ENCODE data around the gene SERTAD4. TPM values are rescaled to one million over a fixed set of nuclear protein-coding genes. Genes with fewer than 3 reads are reported as not detected.
A peak's percentile ranks its signal among the peaks of the same experiment; 100 is the strongest.

Gene SERTAD4
- total and polyA plus RNA-seq, 4 donors, result 3.7 to 14.6 (median 4.4) TPM

DNA sequence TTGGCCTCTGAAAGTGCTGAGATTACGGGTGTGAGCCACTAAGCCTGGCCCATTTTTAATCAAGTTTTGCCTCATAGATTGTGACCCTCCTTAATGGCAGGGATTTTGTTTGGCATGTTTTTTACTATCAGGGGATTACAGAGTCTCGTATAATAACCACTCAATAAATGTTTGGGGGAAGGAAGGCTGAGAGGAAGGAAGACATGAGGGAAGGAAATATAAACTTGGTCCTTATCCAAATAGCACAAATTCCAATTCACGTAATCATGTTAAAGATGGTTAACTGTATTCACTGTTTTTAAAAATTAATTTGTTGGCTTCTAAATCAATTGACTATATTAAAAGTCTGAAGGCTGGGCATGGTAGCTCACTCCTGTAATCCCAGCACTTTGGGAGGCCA is 30.9 kb upstream of the SERTAD4 start:
- intact Hi-C loops (cut with DNase I), result loop anchor here (2.0 to 10.0 kb wide), 3 partner anchors 109 to 203 kb away; no protein-coding TSS in a partner anchor
- ATAC-seq (ENCODE audit: low FRiP score) (no peak), DNase-seq (no peak)
- Histone ChIP-seq H3K36me3 (ENCODE audit: control insufficient read depth in 1 of 2, insufficient read depth in 2 of 2, low read length in 1 of 2) (no peaks in the 10 kb centered on the region), H3K4me1 (ENCODE audit: control insufficient read depth in 1 of 2, insufficient read depth in 2 of 2, low read length in 2 of 2) (no peaks in the 10 kb centered on the region), H3K9me3 (ENCODE audit: control insufficient read depth, low read length) (no peaks in the 10 kb centered on the region), H3K27ac (ENCODE audit: low read depth in 1 of 2, low read length in 2 of 2) (no peak overlapping the region), H3K27me3 (ENCODE audit: control insufficient read depth in 1 of 2, insufficient read depth in 2 of 2, low read length in 1 of 2) (no peaks in the 10 kb centered on the region), H3K4me3 (ENCODE audit: low read length in 2 of 2) (no peak overlapping the region)
- 69 to 72% methylated on average over 3 of the region's 3 CpGs for WGBS, 2 donors

DNA sequence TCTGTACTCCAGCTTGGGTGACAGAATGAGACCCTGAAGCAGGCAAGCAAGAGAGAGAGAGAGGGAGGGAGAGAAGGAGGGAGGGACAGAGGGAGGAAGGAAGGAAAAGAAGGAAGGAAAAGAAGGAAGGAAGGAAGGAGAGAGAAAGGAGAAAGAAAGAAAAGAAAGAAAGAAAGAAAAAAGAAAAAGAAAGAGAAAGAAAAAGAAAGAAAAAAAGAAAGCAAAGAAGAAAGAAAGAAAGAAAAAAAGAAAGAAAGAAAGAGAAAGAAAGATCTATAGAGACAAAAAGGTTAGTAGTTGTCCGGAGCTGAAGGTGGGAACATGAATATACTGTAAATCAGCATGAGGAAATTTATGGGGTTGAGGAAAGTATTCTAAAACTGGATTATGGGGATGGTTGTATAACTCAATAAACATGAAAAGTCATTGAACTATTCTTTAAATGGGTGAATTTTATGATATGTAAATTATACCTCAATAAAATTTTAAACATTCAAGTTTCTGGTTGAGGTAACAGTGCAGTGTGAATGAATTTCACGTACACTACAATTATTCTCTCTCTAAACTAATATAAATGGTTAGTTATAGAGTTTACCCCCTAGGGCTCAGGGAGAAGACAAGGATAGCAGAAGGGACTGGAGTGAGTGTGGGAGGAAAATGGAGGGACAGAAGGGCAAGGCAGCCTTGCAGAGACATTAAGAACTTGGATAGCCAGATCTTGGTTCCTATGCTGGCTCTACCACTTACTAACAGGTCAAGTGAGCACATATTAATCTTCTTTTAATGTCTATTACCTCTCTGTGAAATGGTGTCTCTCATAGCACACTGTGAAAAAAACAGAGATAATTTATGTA is 24.8 kb upstream of the SERTAD4 start:
- DNase-seq (no peak), ATAC-seq (ENCODE audit: low FRiP score) (no peak)
- no peak overlapping the region for H3K4me3 ChIP-seq (ENCODE audit: low read length in 2 of 2)
- H3K27me3 ChIP-seq (ENCODE audit: control insufficient read depth in 1 of 2, insufficient read depth in 2 of 2, low read length in 1 of 2), result no peaks in the 10 kb centered on the region
- H3K36me3 ChIP-seq (ENCODE audit: control insufficient read depth in 1 of 2, insufficient read depth in 2 of 2, low read length in 1 of 2), result no peaks in the 10 kb centered on the region
- intact Hi-C loops (cut with DNase I), result loop anchor here in 1 of 2 donors (10.0 kb wide), 1 partner anchor 197 kb away; no protein-coding TSS in a partner anchor
- no peak overlapping the region for H3K27ac ChIP-seq (ENCODE audit: low read depth in 1 of 2, low read length in 2 of 2)
- WGBS, 2 donors, result 89 to 91% methylated on average over 2 of the region's 2 CpGs
- no peaks in the 10 kb centered on the region for H3K4me1 ChIP-seq (ENCODE audit: control insufficient read depth in 1 of 2, insufficient read depth in 2 of 2, low read length in 2 of 2)
- H3K9me3 ChIP-seq (ENCODE audit: control insufficient read depth, low read length), result no peaks in the 10 kb centered on the region

DNA sequence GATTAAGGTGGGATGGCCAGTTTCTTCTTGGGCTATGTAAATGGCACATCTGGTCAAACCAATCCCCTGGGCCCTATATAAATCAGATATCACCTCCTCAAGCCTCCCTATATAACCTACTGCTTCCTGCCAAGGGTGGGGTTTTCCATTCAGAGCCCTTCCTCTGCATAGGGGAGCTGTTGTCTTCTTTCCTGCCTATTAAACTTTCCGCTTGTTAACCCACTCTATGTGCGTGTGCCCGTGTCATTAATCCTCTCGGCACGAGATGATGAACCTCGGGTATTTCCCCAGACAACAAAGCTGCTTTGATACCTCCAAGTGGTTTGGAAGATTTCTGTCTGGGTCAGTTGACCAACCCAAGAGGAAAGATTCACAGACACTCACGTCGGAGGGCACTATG is 19.3 kb upstream of the SERTAD4 start:
- DNase-seq (no peak), ATAC-seq (ENCODE audit: low FRiP score) (no peak)
- H3K27me3 ChIP-seq (ENCODE audit: control insufficient read depth in 1 of 2, insufficient read depth in 2 of 2, low read length in 1 of 2), result no peaks in the 10 kb centered on the region
- no peaks in the 10 kb centered on the region for H3K9me3 ChIP-seq (ENCODE audit: control insufficient read depth, low read length)
- H3K4me3 ChIP-seq (ENCODE audit: low read length in 2 of 2), result no peak overlapping the region
- no peaks in the 10 kb centered on the region for H3K36me3 ChIP-seq (ENCODE audit: control insufficient read depth in 1 of 2, insufficient read depth in 2 of 2, low read length in 1 of 2)
- no peak overlapping the region for H3K27ac ChIP-seq (ENCODE audit: low read depth in 1 of 2, low read length in 2 of 2)
- H3K4me1 ChIP-seq (ENCODE audit: control insufficient read depth in 1 of 2, insufficient read depth in 2 of 2, low read length in 2 of 2), result no peaks in the 10 kb centered on the region
- intact Hi-C loops (cut with DNase I), result no loop called here
- WGBS, 2 donors, result 88 to 92% methylated on average over 8 of the region's 8 CpGs

DNA sequence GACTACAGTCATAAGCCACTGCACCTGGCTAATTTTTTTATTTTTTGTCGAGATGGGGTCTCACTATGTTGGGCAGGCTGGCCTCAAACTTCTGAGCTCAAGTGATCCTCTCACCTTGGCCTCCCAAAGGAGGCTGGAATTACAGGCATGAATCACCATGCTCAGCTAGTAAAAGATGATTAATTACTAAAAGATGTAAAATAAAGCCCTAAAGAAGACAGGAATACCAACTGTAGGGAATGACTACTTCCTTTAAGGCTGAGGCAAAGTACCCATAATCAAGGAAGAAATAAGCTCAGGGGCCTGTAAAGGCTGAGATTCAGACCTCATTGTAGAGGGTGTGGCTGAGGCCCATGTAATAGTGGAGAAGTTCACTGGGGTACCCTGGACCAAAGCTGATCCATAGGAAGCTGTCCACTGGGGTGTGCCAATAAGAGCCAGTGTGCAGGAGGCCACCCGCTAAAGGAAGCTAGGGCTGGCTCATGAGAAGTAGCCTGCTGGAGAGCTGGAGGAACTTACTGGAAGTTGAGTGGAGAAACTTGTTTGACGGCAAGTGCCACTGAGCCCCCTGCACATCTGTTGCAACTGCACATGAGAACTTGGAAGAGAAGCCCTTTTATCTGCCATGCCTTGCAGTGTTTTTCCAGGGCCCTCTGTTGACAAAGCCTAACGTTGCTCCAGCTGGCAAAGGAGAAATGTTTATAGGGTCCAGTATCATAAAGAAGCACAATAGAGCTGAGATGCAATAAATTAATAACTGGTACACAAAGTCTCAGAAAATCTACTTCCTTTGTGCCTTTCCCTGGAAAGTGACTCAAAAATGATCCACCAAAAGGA is 17.8 kb upstream of the SERTAD4 start:
- no peak overlapping the region for H3K4me3 ChIP-seq (ENCODE audit: low read length in 2 of 2)
- H3K9me3 ChIP-seq (ENCODE audit: control insufficient read depth, low read length), result no peaks in the 10 kb centered on the region
- no peaks in the 10 kb centered on the region for H3K36me3 ChIP-seq (ENCODE audit: control insufficient read depth in 1 of 2, insufficient read depth in 2 of 2, low read length in 1 of 2)
- no peaks in the 10 kb centered on the region for H3K4me1 ChIP-seq (ENCODE audit: control insufficient read depth in 1 of 2, insufficient read depth in 2 of 2, low read length in 2 of 2)
- no peaks in the 10 kb centered on the region for H3K27me3 ChIP-seq (ENCODE audit: control insufficient read depth in 1 of 2, insufficient read depth in 2 of 2, low read length in 1 of 2)
- no peak overlapping the region for H3K27ac ChIP-seq (ENCODE audit: low read depth in 1 of 2, low read length in 2 of 2)
- intact Hi-C loops (cut with DNase I), result no loop called here
- WGBS, 2 donors, result 70 to 79% methylated on average over 4 of the region's 4 CpGs
- no peak for ATAC-seq (ENCODE audit: low FRiP score)
- no peak for DNase-seq

DNA sequence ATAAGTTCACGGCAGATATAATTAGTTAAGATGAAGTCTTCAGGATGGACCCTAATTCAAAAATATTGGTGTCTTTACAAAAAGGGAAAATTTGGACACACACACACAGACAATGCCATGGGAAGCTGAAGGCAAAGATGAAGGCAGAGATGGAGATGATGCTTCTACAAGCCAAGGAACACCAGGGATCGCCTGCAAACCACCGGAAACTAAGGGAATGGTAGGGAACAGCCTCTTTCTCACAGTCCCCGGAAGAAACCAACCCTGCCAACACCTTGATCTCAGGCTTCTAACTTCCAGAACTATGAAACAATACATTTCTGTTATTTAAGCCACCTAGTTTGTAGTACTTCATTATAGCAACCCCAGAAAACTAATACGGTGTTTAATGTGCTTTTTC is 15.1 kb upstream of the SERTAD4 start:
- Histone ChIP-seq H3K9me3 (ENCODE audit: control insufficient read depth, low read length) (no peaks in the 10 kb centered on the region), H3K4me1 (ENCODE audit: control insufficient read depth in 1 of 2, insufficient read depth in 2 of 2, low read length in 2 of 2) (no peaks in the 10 kb centered on the region), H3K36me3 (ENCODE audit: control insufficient read depth in 1 of 2, insufficient read depth in 2 of 2, low read length in 1 of 2) (no peaks in the 10 kb centered on the region), H3K4me3 (ENCODE audit: low read length in 2 of 2) (no peak overlapping the region), H3K27me3 (ENCODE audit: control insufficient read depth in 1 of 2, insufficient read depth in 2 of 2, low read length in 1 of 2) (no peaks in the 10 kb centered on the region), H3K27ac (ENCODE audit: low read depth in 1 of 2, low read length in 2 of 2) (no peak overlapping the region)
- DNase-seq, result no peak
- ATAC-seq (ENCODE audit: low FRiP score), result no peak
- intact Hi-C loops (cut with DNase I), result no loop called here
- WGBS, 2 donors, result 89 to 92% methylated on average over 5 of the region's 5 CpGs

DNA sequence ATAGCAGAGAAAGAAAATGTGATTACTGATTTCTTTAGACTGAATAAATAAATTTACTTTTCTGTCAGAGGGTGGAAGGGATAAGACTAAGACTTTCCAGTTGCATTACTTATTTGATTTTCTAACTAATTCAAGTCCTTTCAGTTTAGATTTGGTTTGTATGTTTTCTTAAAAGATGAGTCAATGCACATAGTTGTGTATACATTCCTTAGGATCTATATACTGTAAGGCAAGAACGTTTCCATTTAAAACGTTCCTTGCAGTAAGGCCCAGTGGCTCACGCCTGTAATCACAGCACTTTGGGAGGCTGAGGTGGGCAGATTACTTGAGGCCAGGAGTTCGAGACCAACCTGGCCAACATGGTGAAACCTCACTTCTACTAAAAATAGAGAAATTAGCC is 14.5 kb upstream of the SERTAD4 start:
- intact Hi-C loops (cut with DNase I), result no loop called here
- ATAC-seq (ENCODE audit: low FRiP score), result no peak

DNA sequence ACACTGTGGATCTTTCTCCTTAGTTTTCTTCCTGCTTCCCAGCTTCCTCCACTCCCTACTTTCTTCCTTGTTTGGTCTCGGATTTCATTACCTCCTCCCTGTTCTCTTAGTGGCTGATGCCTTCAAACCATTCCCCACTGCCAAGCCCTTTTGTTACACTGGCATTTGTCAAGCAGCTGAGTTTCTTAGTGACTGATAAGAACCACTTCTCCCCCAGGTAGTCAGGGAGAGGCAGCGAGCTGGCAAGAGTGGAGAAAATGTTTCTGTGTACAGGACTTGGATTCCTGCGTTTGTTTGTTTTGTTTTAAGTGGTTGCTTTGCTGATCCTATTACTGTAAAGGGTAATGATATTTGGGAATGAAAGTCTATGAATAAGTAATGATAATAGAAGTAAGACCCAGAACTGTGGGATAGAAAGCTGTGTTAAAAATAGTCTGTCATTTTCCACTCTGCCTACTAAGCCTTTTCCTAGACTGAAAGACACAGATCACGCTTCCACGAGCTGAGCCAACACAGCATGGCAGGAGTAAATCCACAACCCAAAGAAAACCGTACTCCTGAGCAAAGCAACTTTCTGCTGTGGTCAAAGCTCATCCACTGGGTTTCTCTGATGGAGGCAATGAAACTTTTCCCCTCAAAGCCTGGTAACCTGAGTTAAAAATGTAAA is 10.1 kb upstream of the SERTAD4 start:
- no peaks in the 10 kb centered on the region for H3K36me3 ChIP-seq (ENCODE audit: control insufficient read depth in 1 of 2, insufficient read depth in 2 of 2, low read length in 1 of 2)
- no peak for DNase-seq
- H3K9me3 ChIP-seq (ENCODE audit: control insufficient read depth, low read length), result no peaks in the 10 kb centered on the region
- 3 to 4% methylated on average over 6 of the region's 6 CpGs for WGBS, 2 donors
- H3K27me3 ChIP-seq (ENCODE audit: control insufficient read depth in 1 of 2, insufficient read depth in 2 of 2, low read length in 1 of 2), result no peaks in the 10 kb centered on the region
- no peaks in the 10 kb centered on the region for H3K4me1 ChIP-seq (ENCODE audit: control insufficient read depth in 1 of 2, insufficient read depth in 2 of 2, low read length in 2 of 2)
- peak overlapping the region; percentile 80 to 86 for H3K27ac ChIP-seq (ENCODE audit: low read depth in 1 of 2, low read length in 2 of 2)
- no peak overlapping the region for H3K4me3 ChIP-seq (ENCODE audit: low read length in 2 of 2)
- peak; percentile 29 for ATAC-seq (ENCODE audit: low FRiP score)
- intact Hi-C loops (cut with DNase I), result no loop called here

More for the DNA sequence above, 14.5 kb upstream of the SERTAD4 start:
- no peak overlapping the region for H3K27ac ChIP-seq (ENCODE audit: low read depth in 1 of 2, low read length in 2 of 2)
- no peaks in the 10 kb centered on the region for H3K4me1 ChIP-seq (ENCODE audit: control insufficient read depth in 1 of 2, insufficient read depth in 2 of 2, low read length in 2 of 2)
- no peak overlapping the region for H3K4me3 ChIP-seq (ENCODE audit: low read length in 2 of 2)
- DNase-seq, result no peak
- WGBS, 2 donors, result 85 to 88% methylated on average over 4 of the region's 4 CpGs
- H3K27me3 ChIP-seq (ENCODE audit: control insufficient read depth in 1 of 2, insufficient read depth in 2 of 2, low read length in 1 of 2), result no peaks in the 10 kb centered on the region
- no peaks in the 10 kb centered on the region for H3K36me3 ChIP-seq (ENCODE audit: control insufficient read depth in 1 of 2, insufficient read depth in 2 of 2, low read length in 1 of 2)
- no peaks in the 10 kb centered on the region for H3K9me3 ChIP-seq (ENCODE audit: control insufficient read depth, low read length)

DNA sequence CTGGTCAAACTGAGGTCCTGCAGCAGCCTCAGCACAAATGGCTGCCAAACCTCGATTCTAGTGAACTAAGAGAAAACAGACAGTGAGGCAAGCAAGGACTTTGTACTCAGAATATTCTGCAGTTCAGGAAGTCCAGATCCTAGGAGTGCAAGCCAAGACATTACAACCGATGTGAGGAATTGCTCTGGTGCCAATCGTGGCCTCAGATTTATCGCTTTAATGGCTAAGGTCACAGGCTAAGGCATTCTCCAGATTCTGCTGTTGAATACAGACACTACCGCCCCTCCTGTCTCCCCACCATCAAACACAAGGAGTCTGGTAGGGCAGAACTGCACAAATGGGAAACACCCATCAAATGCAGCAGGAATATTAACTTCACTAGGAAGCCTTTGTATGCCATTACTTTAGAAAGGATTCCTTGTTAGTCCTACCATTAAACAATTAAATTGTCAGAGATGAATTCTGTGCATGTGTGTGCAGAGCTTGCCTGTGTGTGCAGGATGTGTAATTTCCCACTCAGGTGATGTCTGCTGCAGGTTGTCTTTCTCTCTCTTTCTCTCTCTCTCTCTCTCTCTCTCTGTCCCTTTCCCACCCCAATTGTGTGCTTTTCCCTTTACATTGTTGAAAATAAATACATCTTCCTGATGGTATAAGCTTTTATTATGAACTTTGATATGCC is 9.2 kb upstream of the SERTAD4 start:
- DNase-seq, result no peak
- Histone ChIP-seq H3K27me3 (ENCODE audit: control insufficient read depth in 1 of 2, insufficient read depth in 2 of 2, low read length in 1 of 2) (no peaks in the 10 kb centered on the region), H3K36me3 (ENCODE audit: control insufficient read depth in 1 of 2, insufficient read depth in 2 of 2, low read length in 1 of 2) (no peaks in the 10 kb centered on the region), H3K9me3 (ENCODE audit: control insufficient read depth, low read length) (no peaks in the 10 kb centered on the region), H3K27ac (ENCODE audit: low read depth in 1 of 2, low read length in 2 of 2) (peak overlapping the region in 1 of 2 donors; percentile 40), H3K4me3 (ENCODE audit: low read length in 2 of 2) (no peak overlapping the region), H3K4me1 (ENCODE audit: control insufficient read depth in 1 of 2, insufficient read depth in 2 of 2, low read length in 2 of 2) (no peaks in the 10 kb centered on the region)
- 3 to 5% methylated on average over 5 of the region's 5 CpGs for WGBS, 2 donors
- no peak for ATAC-seq (ENCODE audit: low FRiP score)
- intact Hi-C loops (cut with DNase I), result no loop called here

Measured in aorta (tissue), 5 donors.